GM10266 (cell line): Measurements from ENCODE around the gene SLC30A9.

Experiments used
- DNase-seq: peaks from one replicate; pipeline ENCODE4 v3.0.0; 2012; ENCODE audit errors: extremely low spot score
- TF ChIP-seq, protein P1 (sequence below): IDR thresholded peaks from 2 replicates; pipeline ENCODE4 v1.5.1; 2012; ENCODE audit warnings: mild to moderate bottlenecking, low read depth; ENCODE audit not compliant: control insufficient read depth, insufficient read depth; ENCODE audit errors: missing control alignments

SLC30A9 gene

DNA sequence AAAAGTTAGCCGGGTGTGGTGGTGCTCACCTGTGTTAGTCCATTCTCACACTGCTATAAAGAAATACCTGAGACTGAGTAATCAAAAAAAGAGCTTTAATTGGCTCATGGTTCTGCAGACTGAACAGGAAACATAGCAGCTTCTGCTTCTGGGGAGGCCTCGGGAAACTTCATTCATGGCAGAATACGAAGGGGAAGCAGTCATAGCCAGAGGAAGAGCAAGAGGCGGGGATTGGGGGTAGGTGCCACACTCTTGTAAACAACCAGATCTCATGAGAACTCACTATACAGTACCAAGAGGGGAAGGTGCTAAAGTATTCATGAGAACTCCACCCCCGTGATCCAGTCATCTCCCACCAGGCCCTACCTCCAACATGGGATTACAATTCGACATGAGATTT lies 98.1 kb downstream of the SLC30A9 start:
- DNase-seq: no peak
- TF ChIP-seq, protein P1, sequence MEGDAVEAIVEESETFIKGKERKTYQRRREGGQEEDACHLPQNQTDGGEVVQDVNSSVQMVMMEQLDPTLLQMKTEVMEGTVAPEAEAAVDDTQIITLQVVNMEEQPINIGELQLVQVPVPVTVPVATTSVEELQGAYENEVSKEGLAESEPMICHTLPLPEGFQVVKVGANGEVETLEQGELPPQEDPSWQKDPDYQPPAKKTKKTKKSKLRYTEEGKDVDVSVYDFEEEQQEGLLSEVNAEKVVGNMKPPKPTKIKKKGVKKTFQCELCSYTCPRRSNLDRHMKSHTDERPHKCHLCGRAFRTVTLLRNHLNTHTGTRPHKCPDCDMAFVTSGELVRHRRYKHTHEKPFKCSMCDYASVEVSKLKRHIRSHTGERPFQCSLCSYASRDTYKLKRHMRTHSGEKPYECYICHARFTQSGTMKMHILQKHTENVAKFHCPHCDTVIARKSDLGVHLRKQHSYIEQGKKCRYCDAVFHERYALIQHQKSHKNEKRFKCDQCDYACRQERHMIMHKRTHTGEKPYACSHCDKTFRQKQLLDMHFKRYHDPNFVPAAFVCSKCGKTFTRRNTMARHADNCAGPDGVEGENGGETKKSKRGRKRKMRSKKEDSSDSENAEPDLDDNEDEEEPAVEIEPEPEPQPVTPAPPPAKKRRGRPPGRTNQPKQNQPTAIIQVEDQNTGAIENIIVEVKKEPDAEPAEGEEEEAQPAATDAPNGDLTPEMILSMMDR: no peak

DNA sequence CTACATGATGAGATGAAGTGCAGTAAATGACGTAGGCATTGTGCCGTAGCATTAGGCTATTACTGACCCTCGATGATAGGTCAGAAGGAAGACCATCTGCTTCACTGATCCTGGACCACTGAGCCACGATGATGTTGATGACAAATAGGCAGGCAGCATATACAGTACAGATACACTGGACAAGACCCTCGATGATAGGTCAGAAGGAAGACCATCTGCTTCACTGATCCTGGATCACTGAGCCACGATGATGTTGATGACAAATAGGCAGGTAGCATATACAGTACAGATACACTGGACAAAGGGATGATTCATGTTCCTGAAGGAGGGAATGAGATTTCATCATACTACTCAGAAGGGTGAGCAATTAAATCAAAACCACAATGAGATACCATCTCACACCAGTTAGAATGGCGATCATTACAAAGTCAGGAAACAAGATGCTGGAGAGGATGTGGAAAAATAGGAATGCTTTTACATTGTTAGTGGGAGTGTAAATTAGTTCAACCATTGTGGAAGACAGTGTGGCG lies 111.2 kb downstream of the SLC30A9 start:
- TF ChIP-seq, protein P1: no peak
- no peak for DNase-seq

DNA sequence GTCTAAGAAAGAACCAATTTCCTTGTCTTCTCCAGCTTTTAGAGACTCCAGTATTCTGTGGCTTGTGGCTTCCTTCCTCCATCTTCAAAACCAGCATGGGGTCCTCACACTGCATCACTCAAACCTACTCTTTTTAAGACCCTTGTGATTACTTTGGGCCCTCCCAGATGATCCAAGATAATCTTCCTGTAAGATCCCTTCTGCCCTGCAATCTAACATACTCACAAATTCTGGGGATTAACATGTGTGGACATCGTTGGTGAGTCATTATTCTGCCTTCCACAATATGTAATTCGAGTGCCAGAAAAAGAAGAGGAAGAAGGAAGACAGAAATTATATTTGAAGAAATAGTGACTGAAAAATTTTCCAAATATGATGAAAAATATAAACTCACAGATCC lies 114.2 kb downstream of the SLC30A9 start:
- TF ChIP-seq, protein P1: no peak
- DNase-seq: no peak

DNA sequence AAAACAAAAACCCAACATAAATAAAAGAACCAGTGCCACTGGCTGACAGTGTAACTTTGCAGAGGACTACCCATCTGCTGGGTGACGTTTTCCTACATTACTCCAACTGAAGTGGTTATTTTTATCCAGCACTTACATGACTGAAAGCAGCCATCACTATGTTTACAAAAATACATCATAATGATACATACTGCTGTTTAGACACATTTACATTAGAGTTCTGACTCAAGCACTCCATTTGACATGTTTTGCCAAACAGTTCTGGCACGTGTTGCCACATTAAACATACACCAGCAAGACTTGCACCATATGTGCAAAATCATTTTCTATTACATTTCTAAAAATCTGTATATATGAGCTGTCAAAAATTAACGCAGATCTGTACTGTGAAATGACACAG lies 122.5 kb downstream of the SLC30A9 start:
- TF ChIP-seq, protein P1: no peak
- no peak for DNase-seq

DNA sequence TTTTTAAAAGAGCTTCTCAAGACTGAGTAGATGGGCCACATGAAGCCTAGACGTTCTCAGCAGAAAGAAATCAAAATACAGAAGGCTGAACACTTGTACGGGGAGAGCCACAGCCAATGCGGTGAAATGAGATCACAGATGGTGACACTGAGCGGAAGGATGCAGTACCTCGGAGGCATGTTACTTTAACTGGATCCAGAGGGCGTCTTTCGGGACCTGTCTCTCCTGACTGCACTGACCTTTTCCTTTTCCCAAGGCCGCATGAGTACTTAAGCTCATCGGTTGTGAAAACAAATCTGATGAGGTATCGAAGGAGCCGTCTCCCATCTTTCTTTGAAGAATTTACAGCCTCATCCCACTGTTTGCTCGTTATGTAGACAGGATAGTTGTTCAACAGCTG lies 129.6 kb downstream of the SLC30A9 start:
- TF ChIP-seq, protein P1: no peak
- DNase-seq: no peak

DNA sequence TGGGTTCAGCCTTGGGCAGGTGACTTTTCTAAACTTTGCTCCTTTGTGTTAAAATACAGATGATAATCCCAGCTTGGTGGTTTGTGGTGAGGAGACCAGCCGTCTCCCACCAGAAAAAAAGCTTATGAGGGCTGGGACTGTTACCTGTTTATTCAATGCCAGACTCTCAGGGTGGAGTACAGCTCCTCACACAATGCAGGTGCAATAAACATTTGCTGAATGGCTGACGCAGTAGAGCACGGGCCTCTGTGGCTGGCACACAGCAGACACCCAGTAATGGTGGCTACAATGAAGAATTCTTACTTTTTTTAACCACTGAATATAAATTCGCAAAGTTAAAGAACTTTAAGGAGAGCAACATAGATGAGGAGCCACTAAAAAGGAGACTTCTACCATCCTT lies 131.9 kb downstream of the SLC30A9 start:
- no peak for DNase-seq
- TF ChIP-seq, protein P1: no peak

DNA sequence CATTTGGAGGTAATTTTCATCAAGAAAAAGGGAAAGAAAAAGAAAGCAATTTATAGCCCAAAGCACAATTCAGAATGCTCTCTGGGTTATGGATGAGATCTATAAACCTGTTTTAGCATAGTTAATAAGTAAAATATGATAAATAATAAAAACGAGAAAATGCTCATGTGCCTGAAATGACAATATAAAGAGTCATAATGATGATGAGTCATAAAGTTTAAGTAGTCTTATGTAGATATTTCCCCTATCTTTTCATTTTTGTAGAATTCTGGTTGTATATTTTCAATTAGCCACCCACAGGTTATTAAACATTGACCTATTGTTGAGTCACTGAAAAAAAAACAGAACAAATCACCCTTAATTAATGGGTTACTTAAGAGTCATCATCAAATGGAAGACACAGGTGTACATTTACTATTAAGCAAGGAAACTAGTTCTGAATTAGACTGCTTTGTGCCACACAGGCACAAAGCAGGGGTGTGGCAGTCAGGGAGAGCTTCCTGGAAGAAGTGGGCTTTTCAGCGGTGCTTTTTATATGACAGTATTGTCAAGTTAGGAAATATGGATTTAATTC lies 132.8 kb downstream of the SLC30A9 start:
- no peak for DNase-seq
- TF ChIP-seq, protein P1: no peak
